Cardiac fibroblast (primary cell): ENCODE measurements around the gene HAPLN2.

Experiments
- DNase-seq, 2 donors: peaks; one replicate each; pipeline versions ENCODE4 v3.0.0 to v3.0.0-alpha.2; 2010; ENCODE audit warnings: low read depth in 2 of 2
- H3K4me3 ChIP-seq, 2 donors: replicated peaks in 1 of 2; 1 replicate in 1 of 2; 2 replicates in 1 of 2; pipeline ENCODE4 v1.5.1; 2011; ENCODE audit warnings: low read depth in 2 of 2, low read length in 2 of 2, mild to moderate bottlenecking in 2 of 2, moderate library complexity in 1 of 2
- CTCF ChIP-seq: IDR thresholded peaks from one replicate; pipeline ENCODE4 v1.5.1; 2011; ENCODE audit warnings: low read depth, mild to moderate bottlenecking, low read length, inconsistent platforms

HAPLN2 gene

GRCh38 chr1:156662800-156663055 lies 43.5 kb downstream of the HAPLN2 start:
- no peak for TF ChIP-seq CTCF
- DNase-seq = no peak
- H3K4me3 ChIP-seq = no peak overlapping the region

- no peak overlapping the region for H3K4me3 ChIP-seq
- peak; percentile 36 to 65 for DNase-seq
- no peak for TF ChIP-seq CTCF
Measured at GRCh38 chr1:156663178-156663577, 44.0 kb downstream of the HAPLN2 start.

- peak in 1 of 2 donors; percentile 24 for DNase-seq
- H3K4me3 ChIP-seq = no peak overlapping the region
- TF ChIP-seq CTCF = no peak
Measured at GRCh38 chr1:156664046-156664766, 45.0 kb downstream of the HAPLN2 start.

- no peak for TF ChIP-seq CTCF
- peak in 1 of 2 donors; percentile 37 for DNase-seq
- H3K4me3 ChIP-seq = no peak overlapping the region
Measured at GRCh38 chr1:156664767-156665411, 45.7 kb downstream of the HAPLN2 start.

GRCh38 chr1:156665539-156665938 lies 46.3 kb downstream of the HAPLN2 start:
- no peak for DNase-seq

GRCh38 chr1:156666862-156667609 lies 47.8 kb downstream of the HAPLN2 start:
- TF ChIP-seq CTCF = no peak
- DNase-seq = peak in 1 of 2 donors; percentile 57
- no peak overlapping the region for H3K4me3 ChIP-seq

More at GRCh38 chr1:156665539-156665938, 46.3 kb downstream of the HAPLN2 start:
- no peak overlapping the region for H3K4me3 ChIP-seq
- no peak for TF ChIP-seq CTCF
